NCI-H69 (cell line): ENCODE data around the gene FAM184A.
"Not testable (repeated sequence)": the region's sequence is repeated elsewhere in the genome, so short reads cannot be mapped to it uniquely, and the experiment has no call there.

Source experiments
- DNase-seq: peaks from one replicate; lab custom pipeline; 2025; lab: John Stamatoyannopoulos, UW

FAM184A gene

GRCh38 chr6:119078376-119079282 lies at the start of gene FAM184A:
Gene FAM184A (minus strand): TSS chr6:119078664. CDS start chr6:119078299, 365 bp downstream.
- DNase-seq = peak; percentile 88

- no peak for DNase-seq
These were observed 49.2 kb upstream of the FAM184A start for GRCh38 chr6:119127627-119128026.

GRCh38 chr6:119126826-119127225 lies 48.4 kb upstream of the FAM184A start:
- DNase-seq = no peak

- no peak for DNase-seq
These were observed 47.7 kb upstream of the FAM184A start for GRCh38 chr6:119126140-119126539.

- no peak for DNase-seq
These were observed 47.1 kb upstream of the FAM184A start for GRCh38 chr6:119125576-119125975.

GRCh38 chr6:119124079-119124824 lies 45.8 kb upstream of the FAM184A start:
- DNase-seq = peak; percentile 78

- DNase-seq = peak; percentile 50
These were observed 43.9 kb upstream of the FAM184A start for GRCh38 chr6:119122336-119122735.

- DNase-seq = no peak
These were observed 42.9 kb upstream of the FAM184A start for GRCh38 chr6:119121367-119121766.

GRCh38 chr6:119119989-119120388 lies 41.5 kb upstream of the FAM184A start:
- DNase-seq = no peak

GRCh38 chr6:119119062-119119461 lies 40.6 kb upstream of the FAM184A start:
- not testable (repeated sequence) for DNase-seq

GRCh38 chr6:119116712-119117281 lies 38.3 kb upstream of the FAM184A start:
- DNase-seq = peak; percentile 42

GRCh38 chr6:119113961-119114360 lies 35.5 kb upstream of the FAM184A start:
- no peak for DNase-seq

GRCh38 chr6:119112812-119113530 lies 34.5 kb upstream of the FAM184A start:
- DNase-seq = peak; percentile 63

GRCh38 chr6:119110601-119111548 lies 32.4 kb upstream of the FAM184A start:
- DNase-seq = peak; percentile 83

- peak; percentile 20 for DNase-seq
These were observed 31.3 kb upstream of the FAM184A start for GRCh38 chr6:119109654-119110325.

GRCh38 chr6:119108076-119108475 lies 29.6 kb upstream of the FAM184A start:
- no peak for DNase-seq

- DNase-seq = no peak
These were observed 26.8 kb upstream of the FAM184A start for GRCh38 chr6:119105282-119105681.

GRCh38 chr6:119102901-119103300 lies 24.4 kb upstream of the FAM184A start:
- no peak for DNase-seq

- DNase-seq = no peak
These were observed 21.7 kb upstream of the FAM184A start for GRCh38 chr6:119100115-119100514.

GRCh38 chr6:119097815-119098361 lies 19.4 kb upstream of the FAM184A start:
- DNase-seq = not testable (repeated sequence)
